Loucy (cell line): ENCODE measurements around the gene ZC3H18.

Experiments used
- H2AFZ ChIP-seq: fragments of 200-600 bp; sonication (generic); 2 replicates; pipeline ENCODE4 v1.6.0; 2016; ENCODE audit warnings: antibody characterized with exemption, mild to moderate bottlenecking, low read length, moderate library complexity
- H3F3A ChIP-seq: fragments of 200-600 bp; 2 replicates; pipeline ENCODE4 v1.6.0; 2016; ENCODE audit warnings: antibody characterized with exemption, low read depth, mild to moderate bottlenecking
- H3K27me3 ChIP-seq: fragments of 200-600 bp; sonication (generic); 2 replicates; pipeline ENCODE4 v1.6.1; 2014; ENCODE audit warnings: low read length, mild to moderate bottlenecking; ENCODE audit not compliant: insufficient read depth, poor library complexity, severe bottlenecking
- H3K36me3 ChIP-seq: fragments of 200-600 bp; sonication (generic); 2 replicates; pipeline ENCODE4 v1.6.1; 2016; ENCODE audit warnings: low read length; ENCODE audit not compliant: insufficient read depth
- H3K4me1 ChIP-seq: fragments of 200-600 bp; sonication (generic); 2 replicates; pipeline ENCODE4 v1.5.1; 2014; ENCODE audit warnings: low read length, mild to moderate bottlenecking; ENCODE audit not compliant: insufficient read depth, poor library complexity, severe bottlenecking
- H3K4me2 ChIP-seq: fragments of 200-600 bp; sonication (generic); 2 replicates; pipeline ENCODE4 v1.6.0; 2014; ENCODE audit warnings: antibody characterized with exemption, low read length, low read depth, mild to moderate bottlenecking; ENCODE audit not compliant: poor library complexity, severe bottlenecking
- H3K4me3 ChIP-seq: fragments of 200-600 bp; sonication (generic); 2 replicates; pipeline ENCODE4 v1.5.1; 2014; ENCODE audit warnings: low read length, mild to moderate bottlenecking, mixed read lengths; ENCODE audit not compliant: poor library complexity, severe bottlenecking
- H3K79me2 ChIP-seq: fragments of 200-600 bp; sonication (generic); 2 replicates; pipeline ENCODE4 v1.6.1; 2014; ENCODE audit warnings: low read length; ENCODE audit not compliant: insufficient read depth
- H3K9ac ChIP-seq: fragments of 200-600 bp; sonication (generic); 2 replicates; pipeline ENCODE4 v1.6.0; 2014; ENCODE audit warnings: mild to moderate bottlenecking, low read depth, low read length, moderate library complexity; ENCODE audit not compliant: poor library complexity, severe bottlenecking
- H3K9me2 ChIP-seq: fragments of 200-600 bp; sonication (generic); replicated peaks from 2 replicates; pipeline ENCODE4 v1.6.1; 2016; ENCODE audit warnings: low read depth, low read length, mixed read lengths
- H3K9me3 ChIP-seq: fragments of 200-600 bp; sonication (generic); 2 replicates; pipeline ENCODE4 v1.6.1; 2014; ENCODE audit warnings: mild to moderate bottlenecking, antibody characterized with exemption, low read length, low read depth; ENCODE audit not compliant: insufficient read depth
- H4K20me1 ChIP-seq: fragments of 200-600 bp; sonication (generic); 2 replicates; pipeline ENCODE4 v1.6.0; 2014; ENCODE audit warnings: antibody characterized with exemption, low read length, mild to moderate bottlenecking; ENCODE audit not compliant: insufficient read depth, poor library complexity, severe bottlenecking
- EZH2phosphoT487 ChIP-seq: fragments of 200-600 bp; IDR thresholded peaks from 2 replicates; pipeline ENCODE4 v1.6.1; 2018; ENCODE audit warnings: antibody characterized with exemption, mild to moderate bottlenecking, moderate library complexity, borderline replicate concordance
- TF ChIP-seq, protein P1 (sequence below): fragments of 200-600 bp; sonication (generic); conservative IDR thresholded peaks from 2 replicates; pipeline ENCODE4 v1.5.1; 2014; ENCODE audit warnings: mild to moderate bottlenecking, antibody characterized with exemption, low read length

The ZC3H18 gene

DNA sequence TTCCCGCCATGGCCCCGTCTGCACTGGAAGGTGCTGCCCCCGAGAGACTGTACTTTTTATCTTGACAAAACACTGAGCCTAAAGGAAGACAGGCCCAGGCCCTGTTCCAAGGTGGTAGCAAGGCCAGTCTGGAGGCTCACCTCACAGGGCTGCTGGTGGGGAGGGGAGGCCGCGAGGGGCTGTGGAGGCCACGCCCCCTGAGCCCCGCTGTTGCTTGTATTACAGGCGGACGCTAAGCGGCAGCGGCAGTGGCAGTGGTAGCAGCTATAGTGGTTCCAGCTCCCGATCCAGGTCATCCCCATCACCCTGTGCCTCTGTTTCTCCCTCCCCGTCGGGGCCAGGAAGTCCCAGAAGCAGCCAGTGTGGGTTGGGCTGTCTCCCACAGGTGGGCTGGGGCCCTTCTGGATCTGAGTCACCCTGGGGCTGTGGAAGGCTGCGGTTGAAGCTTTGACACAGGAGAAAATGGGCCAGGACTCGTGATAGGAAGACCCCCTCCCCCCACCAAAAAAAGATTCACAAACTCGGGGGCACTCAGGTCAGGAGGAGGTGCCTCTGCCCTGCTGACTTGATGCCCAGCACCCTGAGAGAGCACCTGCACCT is 54.9 kb downstream of the ZC3H18 start:
- Histone ChIP-seq H2AFZ (no peak overlapping the region), H3K4me3 (no peak overlapping the region), H3K4me1 (no peaks in the 10 kb centered on the region), H3K27me3 (no peaks in the 10 kb centered on the region), H3K36me3 (peaks cover 33% of the 10 kb centered on the region; the same call in 1 of the 2 replicates), H3K4me2 (no peak overlapping the region), H3F3A (no peaks in the 10 kb centered on the region), H3K9ac (no peak overlapping the region), H3K9me2 (no peaks in the 10 kb centered on the region), H4K20me1 (no peaks in the 10 kb centered on the region), H3K9me3 (no peaks in the 10 kb centered on the region), H3K79me2 (no peaks in the 10 kb centered on the region)
- TF ChIP-seq, protein P1, sequence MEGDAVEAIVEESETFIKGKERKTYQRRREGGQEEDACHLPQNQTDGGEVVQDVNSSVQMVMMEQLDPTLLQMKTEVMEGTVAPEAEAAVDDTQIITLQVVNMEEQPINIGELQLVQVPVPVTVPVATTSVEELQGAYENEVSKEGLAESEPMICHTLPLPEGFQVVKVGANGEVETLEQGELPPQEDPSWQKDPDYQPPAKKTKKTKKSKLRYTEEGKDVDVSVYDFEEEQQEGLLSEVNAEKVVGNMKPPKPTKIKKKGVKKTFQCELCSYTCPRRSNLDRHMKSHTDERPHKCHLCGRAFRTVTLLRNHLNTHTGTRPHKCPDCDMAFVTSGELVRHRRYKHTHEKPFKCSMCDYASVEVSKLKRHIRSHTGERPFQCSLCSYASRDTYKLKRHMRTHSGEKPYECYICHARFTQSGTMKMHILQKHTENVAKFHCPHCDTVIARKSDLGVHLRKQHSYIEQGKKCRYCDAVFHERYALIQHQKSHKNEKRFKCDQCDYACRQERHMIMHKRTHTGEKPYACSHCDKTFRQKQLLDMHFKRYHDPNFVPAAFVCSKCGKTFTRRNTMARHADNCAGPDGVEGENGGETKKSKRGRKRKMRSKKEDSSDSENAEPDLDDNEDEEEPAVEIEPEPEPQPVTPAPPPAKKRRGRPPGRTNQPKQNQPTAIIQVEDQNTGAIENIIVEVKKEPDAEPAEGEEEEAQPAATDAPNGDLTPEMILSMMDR: no peak
- TF ChIP-seq EZH2phosphoT487: no peak

DNA sequence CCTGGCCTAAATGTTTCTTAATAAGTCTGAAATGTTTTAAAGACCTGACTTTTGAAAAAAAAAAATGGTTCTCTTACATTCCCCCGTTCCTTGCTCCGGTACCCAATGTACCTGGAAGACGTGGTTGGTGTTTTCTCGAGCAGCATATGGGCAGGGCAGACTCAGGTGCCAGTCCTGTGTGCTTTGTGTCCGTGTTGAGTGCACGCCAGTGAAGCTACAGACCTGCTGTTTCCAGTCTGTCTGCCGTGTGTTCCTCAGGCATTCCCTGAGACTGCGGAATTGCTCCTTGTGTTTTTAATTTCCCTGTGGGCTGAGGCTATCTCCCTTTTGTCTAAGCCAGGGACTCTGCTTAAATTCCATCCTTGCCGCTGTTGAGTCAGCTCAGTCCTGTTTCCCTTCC is 56.4 kb downstream of the ZC3H18 start:
- no peaks in the 10 kb centered on the region for H3F3A ChIP-seq
- H3K36me3 ChIP-seq: peaks cover 38% of the 10 kb centered on the region; the same call in 1 of the 2 replicates
- no peak overlapping the region for H3K9ac ChIP-seq
- H3K4me1 ChIP-seq: no peaks in the 10 kb centered on the region
- H3K9me2 ChIP-seq: no peaks in the 10 kb centered on the region
- no peaks in the 10 kb centered on the region for H3K27me3 ChIP-seq
- H3K9me3 ChIP-seq: no peaks in the 10 kb centered on the region
- no peak overlapping the region for H2AFZ ChIP-seq
- H3K4me2 ChIP-seq: no peak overlapping the region
- TF ChIP-seq EZH2phosphoT487: no peak
- TF ChIP-seq, protein P1: no peak
- no peaks in the 10 kb centered on the region for H4K20me1 ChIP-seq
- H3K79me2 ChIP-seq: no peaks in the 10 kb centered on the region
- no peak overlapping the region for H3K4me3 ChIP-seq

DNA sequence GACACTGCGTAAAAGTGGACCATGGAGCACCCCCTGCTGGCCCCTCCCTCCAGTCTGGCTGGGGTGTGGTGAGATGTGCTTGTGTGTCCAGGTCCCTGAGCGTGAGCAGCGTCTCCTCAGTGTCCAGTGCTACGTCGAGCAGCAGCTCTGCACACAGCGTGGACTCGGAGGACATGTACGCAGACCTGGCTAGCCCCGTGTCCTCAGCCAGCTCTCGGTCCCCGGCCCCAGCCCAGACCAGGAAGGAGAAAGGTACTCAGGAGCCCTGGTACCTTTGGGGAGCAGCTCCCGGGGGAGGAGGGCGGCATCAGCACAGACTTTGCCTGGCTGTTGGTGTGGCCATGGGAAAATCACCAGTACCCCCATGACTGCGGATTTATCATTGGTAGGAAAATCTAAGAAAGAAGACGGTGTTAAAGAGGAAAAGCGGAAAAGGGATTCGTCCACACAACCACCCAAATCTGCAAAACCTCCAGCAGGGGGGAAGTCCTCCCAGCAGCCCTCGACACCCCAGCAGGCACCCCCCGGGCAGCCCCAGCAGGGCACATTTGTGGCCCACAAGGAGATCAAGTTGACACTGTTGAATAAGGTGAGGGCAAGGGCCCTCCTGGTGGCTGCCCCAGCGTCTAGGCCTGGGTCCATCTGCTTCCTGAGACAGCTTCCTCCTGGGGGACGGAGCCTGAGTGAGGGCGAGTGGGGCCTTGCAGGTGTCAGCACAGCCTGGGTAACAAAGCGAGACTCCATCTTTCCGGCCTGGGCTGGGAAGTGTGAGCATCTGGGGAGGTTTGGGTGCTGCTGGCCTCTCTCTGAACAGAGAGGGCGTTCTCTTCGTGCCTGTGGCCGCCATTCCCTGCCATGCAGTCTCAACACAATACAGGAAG is 57.6 kb downstream of the ZC3H18 start:
- Histone ChIP-seq H3K4me2 (no peak overlapping the region), H3F3A (no peaks in the 10 kb centered on the region), H3K9ac (no peak overlapping the region), H3K4me1 (no peaks in the 10 kb centered on the region), H3K79me2 (no peaks in the 10 kb centered on the region), H3K9me2 (no peaks in the 10 kb centered on the region), H4K20me1 (no peaks in the 10 kb centered on the region), H3K27me3 (no peaks in the 10 kb centered on the region), H2AFZ (no peak overlapping the region), H3K36me3 (peaks cover 32% of the 10 kb centered on the region; the same call in 1 of the 2 replicates), H3K9me3 (no peaks in the 10 kb centered on the region), H3K4me3 (no peak overlapping the region)
- TF ChIP-seq, protein P1: no peak
- no peak for TF ChIP-seq EZH2phosphoT487
